OCI-LY1 (cell line): Measurements from ENCODE around the gene ASAP3.

ENCODE experiments used
- H2AFZ ChIP-seq: fragments of 200-600 bp; sonication (generic), shearing (Covaris generic); 2 replicates; pipeline ENCODE4 v1.6.0; 2014; ENCODE audit warnings: antibody characterized with exemption, mild to moderate bottlenecking, low read length
- H3F3A ChIP-seq: fragments of 200-600 bp; sonication (generic), shearing (Covaris generic); 2 replicates; pipeline ENCODE4 v1.6.0; 2014; ENCODE audit warnings: mild to moderate bottlenecking, antibody characterized with exemption, low read length, moderate library complexity; ENCODE audit not compliant: insufficient read depth
- H3K27ac ChIP-seq: fragments of 200-600 bp; sonication (generic); 2 replicates; pipeline ENCODE4 v1.5.1; 2014; ENCODE audit warnings: low read length, mixed run types, mild to moderate bottlenecking, low read depth; ENCODE audit not compliant: poor library complexity, severe bottlenecking
- H3K27me3 ChIP-seq: fragments of 200-600 bp; sonication (generic); 2 replicates; pipeline ENCODE4 v1.6.0; 2014; ENCODE audit warnings: antibody characterized with exemption, mild to moderate bottlenecking, low read length, moderate library complexity; ENCODE audit not compliant: insufficient read depth
- H3K36me3 ChIP-seq: fragments of 200-600 bp; sonication (generic); 2 replicates; pipeline ENCODE4 v1.6.1; 2014; ENCODE audit warnings: mild to moderate bottlenecking, antibody characterized with exemption, low read length, moderate library complexity, mixed read lengths; ENCODE audit not compliant: insufficient read depth
- H3K4me1 ChIP-seq: fragments of 200-600 bp; sonication (generic); 2 replicates; pipeline ENCODE4 v1.5.1; 2014; ENCODE audit warnings: mild to moderate bottlenecking, low read length, moderate library complexity; ENCODE audit not compliant: insufficient read depth, severe bottlenecking
- H3K4me2 ChIP-seq: fragments of 200-600 bp; sonication (generic), shearing (Covaris generic); 2 replicates; pipeline ENCODE4 v1.6.1; 2014; ENCODE audit warnings: low read length
- H3K4me3 ChIP-seq: fragments of 200-600 bp; sonication (generic); 2 replicates; pipeline ENCODE4 v1.5.1; 2014; ENCODE audit warnings: low read length, low read depth, mild to moderate bottlenecking, mixed read lengths; ENCODE audit not compliant: poor library complexity, severe bottlenecking
- H3K79me2 ChIP-seq: fragments of 200-600 bp; shearing (Covaris generic); 2 replicates; pipeline ENCODE4 v1.6.1; 2016; ENCODE audit warnings: mixed run types, low read length, mixed read lengths; ENCODE audit not compliant: insufficient read depth
- H3K9ac ChIP-seq: fragments of 200-600 bp; sonication (generic), shearing (Covaris generic); 2 replicates; pipeline ENCODE4 v1.6.1; 2014; ENCODE audit warnings: mild to moderate bottlenecking, low read length, mixed read lengths
- H3K9me2 ChIP-seq: fragments of 200-600 bp; sonication (generic), shearing (Covaris generic); 2 replicates; pipeline ENCODE4 v1.6.1; 2014; ENCODE audit warnings: low read depth, mild to moderate bottlenecking, low read length, mixed read lengths
- H3K9me3 ChIP-seq: fragments of 200-600 bp; shearing (Covaris generic); 2 replicates; pipeline ENCODE4 v1.6.1; 2014; ENCODE audit warnings: low read length, mixed read lengths
- H4K20me1 ChIP-seq: fragments of 200-600 bp; sonication (generic), shearing (Covaris generic); 2 replicates; pipeline ENCODE4 v1.6.0; 2016; ENCODE audit warnings: mild to moderate bottlenecking, low read length; ENCODE audit not compliant: insufficient read depth
- CTCF ChIP-seq: fragments of 200-600 bp; sonication (generic), shearing (Covaris generic); IDR thresholded peaks from 2 replicates; pipeline ENCODE4 v1.5.1; 2017; ENCODE audit warnings: mild to moderate bottlenecking, antibody characterized with exemption, low read length, moderate library complexity, mixed read lengths
- EZH2 ChIP-seq: fragments of 200-600 bp; sonication (generic), shearing (Covaris generic); IDR thresholded peaks from 2 replicates; pipeline ENCODE4 v1.8.0; 2017; ENCODE audit warnings: borderline replicate concordance, mixed run types, mild to moderate bottlenecking, antibody characterized with exemption, low read length, moderate library complexity, mixed read lengths

Gene ASAP3

DNA sequence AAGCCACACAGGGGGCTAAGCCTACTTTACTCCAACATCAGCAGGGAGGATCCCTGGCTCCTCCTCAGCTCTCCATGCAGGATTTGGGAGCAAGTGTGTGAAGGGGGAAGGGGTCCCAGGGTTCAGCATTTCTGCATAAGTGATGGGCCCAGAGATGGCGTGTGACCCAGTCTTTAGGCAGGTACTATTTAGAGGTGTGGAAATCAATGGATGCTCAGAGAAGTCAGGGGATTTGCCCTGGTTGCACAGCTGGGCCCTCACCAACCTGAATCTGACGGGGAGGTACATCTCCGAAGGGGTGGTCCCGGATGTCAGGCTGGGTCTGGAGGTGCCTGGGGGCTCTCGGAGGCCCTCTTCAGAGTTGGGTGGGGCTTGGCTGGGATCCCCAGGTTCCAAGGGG lies 52.5 kb downstream of the ASAP3 start:
- no peaks in the 10 kb centered on the region for H3F3A ChIP-seq
- H3K27me3 ChIP-seq, result peaks cover 15% of the 10 kb centered on the region; the same call in 1 of the 2 replicates
- no peak overlapping the region for H3K4me2 ChIP-seq
- H2AFZ ChIP-seq, result no peak overlapping the region
- H3K4me3 ChIP-seq, result no peak overlapping the region
- no peaks in the 10 kb centered on the region for H3K36me3 ChIP-seq
- H3K9ac ChIP-seq, result no peak overlapping the region
- H3K9me3 ChIP-seq, result no peaks in the 10 kb centered on the region
- no peaks in the 10 kb centered on the region for H3K79me2 ChIP-seq
- H3K9me2 ChIP-seq, result no peaks in the 10 kb centered on the region
- TF ChIP-seq CTCF (no peak), EZH2 (no peak)
- H3K27ac ChIP-seq, result no peak overlapping the region
- H4K20me1 ChIP-seq, result no peaks in the 10 kb centered on the region
- H3K4me1 ChIP-seq, result no peaks in the 10 kb centered on the region

GRCh38 chr1:23430803-23431202 lies 53.2 kb downstream of the ASAP3 start:
- Histone ChIP-seq H3K9me3 (no peaks in the 10 kb centered on the region), H3K9ac (no peak overlapping the region), H3K4me3 (no peak overlapping the region), H3K79me2 (no peaks in the 10 kb centered on the region), H3K4me2 (no peak overlapping the region), H3F3A (no peaks in the 10 kb centered on the region), H3K27ac (no peak overlapping the region), H4K20me1 (no peaks in the 10 kb centered on the region), H3K9me2 (no peaks in the 10 kb centered on the region), H3K36me3 (no peaks in the 10 kb centered on the region), H3K27me3 (peaks cover 15% of the 10 kb centered on the region; the same call in 1 of the 2 replicates), H2AFZ (no peak overlapping the region), H3K4me1 (no peaks in the 10 kb centered on the region)
- TF ChIP-seq EZH2, result no peak
- no peak for TF ChIP-seq CTCF

GRCh38 chr1:23428136-23428905 lies 55.7 kb downstream of the ASAP3 start:
- Histone ChIP-seq H3F3A (no peaks in the 10 kb centered on the region), H3K9ac (no peak overlapping the region), H3K9me2 (no peaks in the 10 kb centered on the region), H4K20me1 (no peaks in the 10 kb centered on the region), H3K4me2 (no peak overlapping the region), H2AFZ (no peak overlapping the region), H3K36me3 (no peaks in the 10 kb centered on the region), H3K27ac (no peak overlapping the region), H3K27me3 (peaks cover 15% of the 10 kb centered on the region; the same call in 1 of the 2 replicates), H3K9me3 (no peaks in the 10 kb centered on the region), H3K4me1 (no peaks in the 10 kb centered on the region), H3K79me2 (no peaks in the 10 kb centered on the region), H3K4me3 (no peak overlapping the region)
- TF ChIP-seq EZH2 (no peak), CTCF (no peak)
